Bone marrow (tissue), 2 donors: Measurements from ENCODE around the gene TMEM191C.
"Not testable (repeated sequence)": the region's sequence is repeated elsewhere in the genome, so short reads cannot be mapped to it uniquely, and the experiment has no call there.

Experiments
- DNase-seq, 2 donors: peaks; one replicate each; lab custom pipeline; 2025; lab: John Stamatoyannopoulos, UW

TMEM191C gene

GRCh38 chr22:21446128-21446826, 20.9 kb upstream of the TMEM191C start:
- no peak for DNase-seq

DNA sequence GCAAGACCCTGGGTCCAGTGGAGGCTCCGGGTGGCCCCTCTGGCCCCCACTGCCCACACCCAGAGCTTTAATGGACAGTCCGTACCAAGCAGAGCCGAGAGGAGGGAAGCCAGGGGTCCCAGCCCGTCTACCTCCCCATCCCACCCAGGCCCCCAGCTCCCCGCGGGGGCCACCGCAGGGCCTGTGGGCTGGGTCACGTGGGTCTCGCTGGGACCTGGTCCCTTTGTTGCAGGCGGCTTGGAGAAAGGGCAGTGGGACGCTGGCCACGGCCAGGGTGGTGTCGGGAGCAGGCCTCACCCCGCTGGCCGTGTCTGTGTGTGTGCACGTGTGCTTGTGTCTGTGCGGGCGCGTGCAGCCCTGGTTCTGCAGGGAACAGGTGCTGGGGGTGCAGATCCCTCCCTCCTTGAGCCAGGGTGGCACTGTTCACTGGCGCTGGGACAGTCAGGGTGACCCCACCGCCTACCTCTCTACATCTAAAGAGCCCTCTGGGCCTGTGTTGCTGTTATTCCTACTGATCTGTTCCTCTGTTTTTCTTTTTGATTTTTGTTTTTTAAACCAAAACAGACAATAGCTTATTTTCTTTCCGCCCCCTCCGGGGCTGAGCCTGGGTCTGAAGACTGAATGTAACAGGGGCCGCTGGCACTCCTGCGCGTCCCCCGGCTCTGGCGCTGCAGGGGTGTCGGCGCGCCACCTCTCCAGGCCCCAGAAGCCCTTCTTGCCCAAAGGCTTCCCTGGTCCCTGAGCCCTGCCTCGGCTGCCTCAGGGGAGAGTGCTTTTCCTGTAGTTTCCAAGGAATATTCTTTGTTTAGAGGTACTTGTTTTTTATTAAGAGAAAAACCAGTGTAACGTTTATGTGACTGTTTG, 20.1 kb upstream of the TMEM191C start:
- no peak for DNase-seq

DNA sequence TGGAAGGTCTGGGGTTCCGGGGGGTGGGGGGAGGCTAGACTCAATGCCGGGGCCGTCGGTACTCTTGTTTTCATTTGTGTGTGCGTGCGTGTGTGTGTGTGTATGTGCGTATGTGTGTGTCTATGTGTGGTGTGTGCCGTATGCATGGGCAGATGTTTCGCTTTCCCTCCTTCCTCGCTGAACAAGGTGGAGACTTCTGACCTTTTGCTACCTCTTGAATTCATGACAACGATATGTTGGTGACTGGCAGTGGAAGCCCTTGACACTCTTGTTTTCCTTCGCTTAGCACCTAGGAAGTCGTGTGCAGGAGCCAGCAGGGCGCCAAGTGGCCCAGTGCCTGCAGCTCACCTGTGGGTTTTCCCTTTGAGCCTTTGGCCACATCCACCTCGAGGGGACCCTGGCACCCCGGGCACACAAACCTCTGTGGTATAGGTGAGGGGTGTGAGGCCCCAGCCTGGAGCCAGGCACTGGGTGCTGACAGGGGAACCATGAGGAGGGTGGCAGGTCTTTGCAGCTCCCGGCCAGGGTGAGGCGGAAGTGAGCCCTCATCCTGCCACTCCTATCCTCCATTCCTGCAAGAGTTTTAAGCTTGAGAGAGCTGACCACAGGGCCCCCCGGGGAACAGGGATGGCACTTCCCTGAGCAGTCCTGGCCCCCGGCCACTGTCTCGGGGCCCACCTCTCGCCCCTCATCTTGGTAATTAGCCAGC, 19.3 kb upstream of the TMEM191C start:
- DNase-seq: no peak

- DNase-seq: no peak
Measured at GRCh38 chr22:21448627-21449416, 18.4 kb upstream of the TMEM191C start.

- DNase-seq: no peak
Measured at GRCh38 chr22:21449531-21450319, 17.5 kb upstream of the TMEM191C start.

GRCh38 chr22:21450320-21450831, 16.8 kb upstream of the TMEM191C start:
- no peak for DNase-seq

- DNase-seq: no peak
Measured at GRCh38 chr22:21450858-21451353, 16.3 kb upstream of the TMEM191C start.

GRCh38 chr22:21451545-21452520, 15.4 kb upstream of the TMEM191C start:
- DNase-seq: no peak

- not testable (repeated sequence) for DNase-seq
Measured at GRCh38 chr22:21452666-21453065, 14.5 kb upstream of the TMEM191C start.

DNA sequence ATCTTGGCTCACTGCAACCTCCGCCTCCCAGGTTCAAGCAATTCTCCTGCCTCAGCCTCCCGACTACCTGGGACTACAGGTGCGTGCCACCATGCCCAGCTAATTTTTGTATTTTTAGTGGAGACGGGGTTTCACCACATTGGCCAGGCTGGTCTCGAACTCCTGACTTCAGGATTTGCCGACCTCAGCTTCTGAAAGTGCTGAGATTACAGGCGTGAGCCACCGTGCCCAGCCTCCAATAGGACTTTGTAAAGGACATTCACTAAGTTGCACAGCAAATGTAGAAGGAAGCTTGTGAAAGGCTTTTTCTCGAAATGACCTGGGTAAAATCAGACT, 12.2 kb upstream of the TMEM191C start:
- not testable (repeated sequence) for DNase-seq

DNA sequence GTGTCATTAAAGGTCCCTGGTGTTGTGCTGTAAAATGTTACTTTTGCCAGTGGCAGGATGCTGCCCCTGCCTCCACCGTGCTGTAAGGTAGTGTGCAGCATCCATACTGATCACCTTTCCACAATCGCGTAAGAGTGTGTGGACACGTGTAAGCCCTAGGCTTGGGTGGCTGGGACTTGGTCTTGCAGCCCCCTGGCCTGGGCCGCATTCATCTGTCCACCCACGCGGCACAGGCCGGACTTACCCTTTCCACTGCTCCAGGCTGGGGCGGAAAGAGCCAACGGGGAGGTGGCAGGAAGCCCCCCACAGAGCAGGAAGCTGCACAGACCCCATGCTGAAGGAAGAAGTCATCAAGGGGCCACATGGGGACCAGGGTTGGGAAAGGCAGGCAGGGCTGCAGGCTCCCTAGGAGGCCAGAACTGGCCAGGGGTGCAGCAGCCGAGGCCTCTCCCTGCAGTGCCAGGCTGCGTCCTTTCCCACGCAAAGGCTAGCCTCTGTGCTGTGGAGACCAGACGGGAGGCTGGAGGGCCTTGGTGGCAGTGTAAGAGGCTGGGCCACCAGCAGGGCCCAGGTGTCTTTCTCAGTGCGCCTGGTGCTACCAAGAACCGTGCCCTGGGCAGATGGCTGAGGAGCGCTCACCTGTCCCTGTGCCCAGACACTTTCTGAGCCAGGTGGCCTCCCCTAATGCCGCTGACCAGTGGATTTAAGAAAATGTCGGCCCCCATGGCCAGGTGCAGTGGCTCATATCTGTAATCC, 11.7 kb upstream of the TMEM191C start:
- DNase-seq: no peak

- DNase-seq: no peak
Measured at GRCh38 chr22:21457023-21457787, 10.0 kb upstream of the TMEM191C start.

DNA sequence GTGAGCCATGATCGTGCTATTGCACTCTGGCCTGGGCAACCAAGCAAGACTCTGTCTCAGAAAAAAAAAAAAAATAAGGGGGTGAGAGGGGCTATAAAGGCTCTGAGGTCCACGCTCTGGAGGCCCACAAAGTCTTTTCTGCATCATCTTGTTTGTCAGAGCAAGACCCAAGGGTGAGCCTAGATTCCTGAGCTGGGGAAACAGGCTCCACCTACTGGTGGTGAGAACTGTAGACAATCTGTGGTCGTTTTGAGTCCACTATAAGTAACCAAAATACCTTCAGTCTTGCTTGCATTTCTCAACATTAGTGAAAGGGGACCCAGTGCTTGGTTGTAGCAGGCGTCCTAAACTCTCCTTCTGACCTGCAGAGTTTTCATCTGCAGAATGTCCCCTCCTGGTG, 4.5 kb upstream of the TMEM191C start:
- DNase-seq: not testable (repeated sequence)

DNA sequence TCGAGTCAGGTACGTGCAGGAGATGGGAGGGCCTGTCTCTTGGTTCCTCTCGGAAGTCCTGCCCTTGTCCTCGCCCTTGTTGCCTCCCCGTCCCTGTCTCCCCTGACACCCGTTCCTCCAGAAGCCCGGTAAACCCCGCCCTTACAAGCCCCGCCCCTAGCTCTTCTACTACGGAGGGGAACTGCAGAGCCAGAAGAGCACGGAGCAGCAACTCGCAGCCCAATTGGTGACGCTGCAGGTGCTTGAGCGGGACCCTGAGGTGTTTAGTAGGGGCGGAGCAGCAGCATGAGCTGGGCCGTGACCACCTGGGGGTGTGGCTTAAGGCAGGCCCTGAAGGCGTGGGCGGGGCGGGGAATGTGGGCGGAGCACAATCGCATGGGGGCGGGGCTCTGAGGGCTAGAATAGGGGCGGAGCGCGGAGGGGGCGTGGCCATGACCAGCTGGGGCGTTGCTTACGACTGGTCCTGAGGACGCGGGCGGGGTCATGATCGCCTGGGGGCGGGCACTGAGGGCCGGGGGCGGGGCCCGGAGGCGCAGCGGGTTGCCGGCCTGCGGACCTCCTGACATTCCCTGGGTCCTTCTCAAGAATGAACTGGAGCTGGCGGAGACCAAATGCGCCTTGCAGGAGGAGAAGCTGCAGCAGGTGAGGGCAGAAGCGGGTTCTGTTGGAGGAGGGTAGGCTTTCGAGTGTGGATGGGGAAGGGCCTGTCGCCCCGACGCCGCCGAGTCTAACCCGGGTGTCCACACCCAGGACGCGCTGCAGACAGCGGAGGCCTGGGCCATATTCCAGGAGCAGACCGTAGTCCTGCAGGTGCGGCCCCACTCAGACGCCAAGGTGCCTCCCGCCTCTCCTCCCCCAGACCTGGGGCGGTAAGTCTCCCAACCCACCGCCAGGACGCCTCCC, 1.3 kb downstream of the TMEM191C start:
- DNase-seq: not testable (repeated sequence)

- DNase-seq: not testable (repeated sequence)
Measured at GRCh38 chr22:21469097-21469994, 2.2 kb downstream of the TMEM191C start.

DNA sequence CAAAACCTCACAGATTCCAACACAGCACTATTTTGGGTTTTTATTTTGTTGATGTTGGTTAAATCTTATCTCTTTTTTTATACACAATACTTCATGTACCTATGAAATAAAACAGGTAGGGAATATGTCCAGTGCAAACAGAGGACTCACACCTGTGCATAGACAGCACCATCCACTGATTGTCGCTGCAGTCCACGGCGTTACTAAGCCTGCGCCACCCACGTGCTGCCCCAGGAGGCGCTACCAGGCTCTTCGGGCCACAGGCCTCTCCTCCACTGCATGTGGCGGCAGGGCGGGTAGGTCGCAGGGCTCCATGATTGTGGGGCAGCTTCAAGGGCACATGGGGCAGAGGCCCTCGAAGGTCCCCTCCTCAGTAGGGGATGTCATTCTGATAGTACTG, 5.8 kb downstream of the TMEM191C start:
- DNase-seq: not testable (repeated sequence)
